ENCODE measurements around the gene ATXN1.

DNA sequence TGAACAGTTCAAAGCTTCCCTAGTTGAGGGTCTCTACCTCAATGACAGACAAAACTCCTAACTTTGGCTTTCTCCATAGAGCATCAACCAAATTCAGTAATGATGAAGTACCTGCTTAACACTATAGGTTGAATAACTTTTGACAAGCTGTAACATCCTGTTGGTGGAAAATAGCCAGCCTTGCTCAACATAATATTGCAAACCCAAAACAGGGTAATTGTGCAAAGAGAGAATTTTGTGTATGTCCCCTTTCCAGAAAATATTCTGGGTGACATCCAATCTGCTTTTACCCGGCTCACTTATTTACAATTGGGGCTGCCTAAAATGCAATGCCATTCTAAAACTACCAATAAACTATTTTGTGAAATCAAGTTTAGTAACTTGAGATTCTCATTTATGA, 72.8 kb downstream of the ATXN1 start:
- no peak for TF ChIP-seq CTCF (conservative IDR thresholded peaks at IDR 0.05; ENCODE audit: low read depth, low read length)
- TF ChIP-seq EZH2 (IDR thresholded peaks at IDR 0.05; ENCODE audit: borderline replicate concordance, low read depth, low read length, poor library complexity, severe bottlenecking) = no peak
